CD4-positive, CD25-positive, alpha-beta regulatory T cell (primary cell): ENCODE data around the gene AMOTL2. TPM values are rescaled to one million over a fixed set of nuclear protein-coding genes. Genes with fewer than 3 reads are reported as not detected.

Experiments used
- ATAC-seq, 2 donors: fragments of 150-1000 bp; cut with Tn5 transposase; one replicate each; pipeline ENCODE4 v1.10.0; 2021; ENCODE audit warnings: low read depth in 2 of 2, moderate number of reproducible peaks in 2 of 2, moderate library complexity in 1 of 2
- DNase-seq, 3 donors: peaks; one replicate each; pipeline versions ENCODE4 v3.0.0 to v3.0.0-alpha.2; 2012 to 2022; ENCODE audit warnings: mixed read lengths in 1 of 3
- H3K27ac ChIP-seq: one replicate; pipeline ENCODE4 v1.7.0; 2013; ENCODE audit warnings: mild to moderate bottlenecking, low read length; ENCODE audit not compliant: insufficient read depth, poor library complexity, severe bottlenecking
- H3K27me3 ChIP-seq: one replicate; pipeline ENCODE4 v1.7.0; 2013; ENCODE audit warnings: low read length; ENCODE audit not compliant: control insufficient read depth, insufficient read depth
- H3K36me3 ChIP-seq: one replicate; pipeline ENCODE4 v1.7.0; 2013; ENCODE audit warnings: mild to moderate bottlenecking, low read length, moderate library complexity; ENCODE audit not compliant: control insufficient read depth, insufficient read depth
- H3K4me1 ChIP-seq: 2 replicates; pipeline ENCODE4 v1.7.0; 2013; ENCODE audit warnings: mild to moderate bottlenecking, low read length; ENCODE audit not compliant: insufficient read depth, control insufficient read depth, poor library complexity, severe bottlenecking
- H3K4me3 ChIP-seq: one replicate; pipeline ENCODE4 v1.7.0; 2013; ENCODE audit warnings: low read depth, mild to moderate bottlenecking, low read length, moderate library complexity
- H3K9me3 ChIP-seq, 2 experiments: 1 replicate in 1 of 2; 2 replicates in 1 of 2; pipeline ENCODE4 v1.7.0; 2013; ENCODE audit warnings: low read length in 2 of 2, mild to moderate bottlenecking in 1 of 2, moderate library complexity in 1 of 2; ENCODE audit not compliant: control insufficient read depth in 2 of 2
- H3K27ac Mint-ChIP-seq, 3 donors: one replicate each; pipeline ENCODE4 v1.8.0; 2020 to 2022; ENCODE audit warnings: mild to moderate bottlenecking in 3 of 3, mixed read lengths in 3 of 3, moderate library complexity in 2 of 3
- H3K27me3 Mint-ChIP-seq: one replicate; pipeline ENCODE4 v1.8.0; 2022; ENCODE audit warnings: mild to moderate bottlenecking, mixed read lengths
- H3K36me3 Mint-ChIP-seq: one replicate; pipeline ENCODE4 v1.8.0; 2020; ENCODE audit warnings: mixed read lengths
- H3K4me1 Mint-ChIP-seq, 4 donors: one replicate each; pipeline ENCODE4 v1.8.0; 2020 to 2022; ENCODE audit warnings: mixed read lengths in 4 of 4, mild to moderate bottlenecking in 1 of 4
- H3K4me3 Mint-ChIP-seq, 4 donors: one replicate each; pipeline ENCODE4 v1.8.0; 2020 to 2022; ENCODE audit warnings: mild to moderate bottlenecking in 4 of 4, mixed read lengths in 4 of 4, moderate library complexity in 3 of 4
- H3K9me3 Mint-ChIP-seq, 7 donors: one replicate each; pipeline ENCODE4 v1.8.0; 2020 to 2022; ENCODE audit warnings: mixed read lengths in 7 of 7, mild to moderate bottlenecking in 3 of 7, moderate library complexity in 2 of 7
- polyA plus RNA-seq, 4 donors: library from polyadenylated mRNA; unstranded; fragments of 300-500 nt; fragmentation: Illumina TruSeq; gene quantifications; one replicate each; pipeline ENCODE4 v1.2.3, GENCODE V29; 2021
- total RNA-seq: library from RNA; stranded (reverse); gene quantifications from one replicate; pipeline ENCODE4 v1.2.3, GENCODE V29; 2022

AMOTL2 gene
- total and polyA plus RNA-seq, 5 donors from 2014 or later = not detected

- Mint-ChIP-seq H3K4me1 (peaks cover 0 to 8% (median 2%) of the 10 kb centered on the region in 4 donors), H3K27ac (no peak overlapping the region), H3K36me3 (no peaks in the 10 kb centered on the region), H3K4me3 (no peak overlapping the region), H3K27me3 (peaks cover 53% of the 10 kb centered on the region), H3K9me3 (no peaks in the 10 kb centered on the region)
- no peaks in the 10 kb centered on the region for H3K9me3 ChIP-seq
- no peak for DNase-seq
- H3K27me3 ChIP-seq = peaks cover 3% of the 10 kb centered on the region
- H3K4me3 ChIP-seq = no peak overlapping the region
- H3K27ac ChIP-seq = no peak overlapping the region
- peaks cover 5% of the 10 kb centered on the region for H3K4me1 ChIP-seq
- no peak for ATAC-seq
- H3K36me3 ChIP-seq = no peaks in the 10 kb centered on the region
These were observed 62.6 kb downstream of the AMOTL2 start for GRCh38 chr3:134311693-134312071.

GRCh38 chr3:134311265-134311664 lies 63.0 kb downstream of the AMOTL2 start:
- peaks cover 5% of the 10 kb centered on the region for H3K4me1 ChIP-seq
- no peak overlapping the region for H3K27ac ChIP-seq
- H3K4me1 Mint-ChIP-seq = peaks cover 0 to 8% (median 2%) of the 10 kb centered on the region in 4 donors
- H3K36me3 Mint-ChIP-seq = no peaks in the 10 kb centered on the region
- no peaks in the 10 kb centered on the region for H3K36me3 ChIP-seq
- no peak overlapping the region for H3K4me3 Mint-ChIP-seq
- H3K27ac Mint-ChIP-seq = no peak overlapping the region
- H3K9me3 Mint-ChIP-seq = no peaks in the 10 kb centered on the region
- ATAC-seq (no peak), DNase-seq (no peak)
- peaks cover 4% of the 10 kb centered on the region for H3K27me3 ChIP-seq
- H3K27me3 Mint-ChIP-seq = peaks cover 55% of the 10 kb centered on the region
- no peaks in the 10 kb centered on the region for H3K9me3 ChIP-seq
- no peak overlapping the region for H3K4me3 ChIP-seq

GRCh38 chr3:134309987-134310700 lies 64.1 kb downstream of the AMOTL2 start:
- H3K36me3 ChIP-seq = no peaks in the 10 kb centered on the region
- ATAC-seq = no peak
- DNase-seq = no peak
- H3K4me1 ChIP-seq = peaks cover 5% of the 10 kb centered on the region
- Mint-ChIP-seq H3K9me3 (no peaks in the 10 kb centered on the region), H3K27me3 (peaks cover 60% of the 10 kb centered on the region), H3K27ac (no peak overlapping the region), H3K36me3 (no peaks in the 10 kb centered on the region), H3K4me3 (no peak overlapping the region), H3K4me1 (peaks cover 0 to 8% (median 2%) of the 10 kb centered on the region in 4 donors)
- H3K4me3 ChIP-seq = no peak overlapping the region
- peaks cover 7% of the 10 kb centered on the region for H3K27me3 ChIP-seq
- no peaks in the 10 kb centered on the region for H3K9me3 ChIP-seq
- H3K27ac ChIP-seq = no peak overlapping the region

- DNase-seq (peak; percentile 49 to 72 (median 62)), ATAC-seq (peak; percentile 69 to 84)
- H3K4me3 Mint-ChIP-seq = peak overlapping the region in 1 of 4 donors; percentile 60
- no peaks in the 10 kb centered on the region for H3K9me3 Mint-ChIP-seq
- Histone ChIP-seq H3K4me3 (peak overlapping the region; percentile 45), H3K4me1 (peaks cover 5% of the 10 kb centered on the region), H3K27ac (no peak overlapping the region), H3K27me3 (peaks cover 9% of the 10 kb centered on the region), H3K9me3 (no peaks in the 10 kb centered on the region), H3K36me3 (no peaks in the 10 kb centered on the region)
- H3K27me3 Mint-ChIP-seq = peaks cover 55% of the 10 kb centered on the region
- no peaks in the 10 kb centered on the region for H3K36me3 Mint-ChIP-seq
- H3K4me1 Mint-ChIP-seq = peaks cover 0 to 8% (median 2%) of the 10 kb centered on the region in 4 donors
- H3K27ac Mint-ChIP-seq = no peak overlapping the region
These were observed 65.8 kb downstream of the AMOTL2 start for GRCh38 chr3:134308350-134308891.

- no peak overlapping the region for H3K4me3 Mint-ChIP-seq
- H3K9me3 ChIP-seq = no peaks in the 10 kb centered on the region
- H3K27ac ChIP-seq = no peak overlapping the region
- ATAC-seq (no peak), DNase-seq (no peak)
- peaks cover 52% of the 10 kb centered on the region for H3K27me3 Mint-ChIP-seq
- no peak overlapping the region for H3K27ac Mint-ChIP-seq
- no peaks in the 10 kb centered on the region for H3K36me3 ChIP-seq
- no peaks in the 10 kb centered on the region for H3K36me3 Mint-ChIP-seq
- no peaks in the 10 kb centered on the region for H3K9me3 Mint-ChIP-seq
- H3K27me3 ChIP-seq = peaks cover 9% of the 10 kb centered on the region
- H3K4me1 Mint-ChIP-seq = peaks cover 0 to 7% (median 2%) of the 10 kb centered on the region in 4 donors
- H3K4me1 ChIP-seq = no peaks in the 10 kb centered on the region
- no peak overlapping the region for H3K4me3 ChIP-seq
These were observed 66.8 kb downstream of the AMOTL2 start for GRCh38 chr3:134307425-134307824.

GRCh38 chr3:134306320-134306719 lies 67.9 kb downstream of the AMOTL2 start:
- Mint-ChIP-seq H3K4me1 (peaks cover 0 to 7% (median 2%) of the 10 kb centered on the region in 4 donors), H3K27ac (no peak overlapping the region), H3K27me3 (peaks cover 49% of the 10 kb centered on the region)

More at GRCh38 chr3:134306320-134306719, 67.9 kb downstream of the AMOTL2 start:
- Mint-ChIP-seq H3K36me3 (no peaks in the 10 kb centered on the region), H3K9me3 (no peaks in the 10 kb centered on the region), H3K4me3 (no peak overlapping the region)
- no peaks in the 10 kb centered on the region for H3K9me3 ChIP-seq
- H3K4me3 ChIP-seq = no peak overlapping the region
- no peaks in the 10 kb centered on the region for H3K4me1 ChIP-seq
- H3K36me3 ChIP-seq = no peaks in the 10 kb centered on the region
- DNase-seq (no peak), ATAC-seq (no peak)
- peaks cover 6% of the 10 kb centered on the region for H3K27me3 ChIP-seq
- no peak overlapping the region for H3K27ac ChIP-seq

Other genes starting within 250 kb of the AMOTL2 start
- gene RYK, start 123.6 kb downstream of the AMOTL2 start, total RNA-seq = 35.2 TPM
- gene RYK, start 123.6 kb downstream of the AMOTL2 start, polyA plus RNA-seq = 1 to 10 TPM; 5.6 to 7.9 (median 7.0) TPM
- 21.8 TPM for gene ANAPC13, start 111.5 kb upstream of the AMOTL2 start, total RNA-seq
- 10 to 100 TPM; 74.3 to 89.7 (median 84.3) TPM for gene ANAPC13, start 111.5 kb upstream of the AMOTL2 start, polyA plus RNA-seq
- 22.0 TPM for gene CEP63, start 111.6 kb upstream of the AMOTL2 start, total RNA-seq
- 10 to 100 TPM; 11.8 to 17.5 (median 14.9) TPM for gene CEP63, start 111.6 kb upstream of the AMOTL2 start, polyA plus RNA-seq